SIG-M5 (cell line): Measurements from ENCODE around the gene EOGT.

ENCODE experiments used
- DNase-seq: peaks from one replicate; lab custom pipeline; 2025; lab: John Stamatoyannopoulos, UW

The EOGT gene

GRCh38 chr3:68963376-68963775 lies 50.1 kb downstream of the EOGT start:
- DNase-seq, result no peak

DNA sequence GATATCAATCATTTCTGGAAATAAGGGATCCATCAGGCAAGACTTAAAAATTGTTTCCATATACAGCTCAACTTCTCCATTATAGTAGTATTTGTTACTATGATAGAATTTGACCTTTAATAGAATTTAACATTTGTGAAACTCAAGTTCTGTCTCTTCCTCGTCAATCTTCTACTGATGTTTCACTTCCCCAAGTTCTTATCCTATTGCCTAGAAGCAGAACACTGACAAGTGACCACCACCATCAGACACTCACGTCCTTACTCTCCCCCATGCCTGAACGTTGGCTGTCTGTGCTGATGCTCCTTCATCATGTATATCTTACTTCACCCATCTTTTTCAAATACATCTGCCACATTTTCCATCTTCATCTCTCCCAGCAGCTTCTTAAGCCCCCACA lies 54.6 kb downstream of the EOGT start:
- DNase-seq, result no peak

DNA sequence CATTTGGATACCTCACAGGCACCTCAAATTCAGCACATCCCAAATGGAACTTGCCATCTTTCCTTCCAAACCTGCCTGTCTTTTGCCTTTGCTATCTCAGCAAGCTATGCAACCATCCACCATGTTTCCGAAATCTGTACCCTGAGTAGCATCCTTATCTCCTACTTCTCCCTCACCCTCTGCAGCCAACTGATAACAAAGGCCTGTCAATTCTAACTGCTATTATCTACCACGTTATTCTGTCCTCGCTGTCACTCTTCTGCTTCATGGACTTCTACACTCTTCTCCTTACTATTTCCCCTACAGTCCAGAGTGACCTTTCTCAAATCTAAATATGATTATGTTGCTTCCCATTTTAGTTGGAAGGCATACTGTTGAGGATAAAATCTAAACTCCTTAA lies 55.6 kb downstream of the EOGT start:
- no peak for DNase-seq

DNA sequence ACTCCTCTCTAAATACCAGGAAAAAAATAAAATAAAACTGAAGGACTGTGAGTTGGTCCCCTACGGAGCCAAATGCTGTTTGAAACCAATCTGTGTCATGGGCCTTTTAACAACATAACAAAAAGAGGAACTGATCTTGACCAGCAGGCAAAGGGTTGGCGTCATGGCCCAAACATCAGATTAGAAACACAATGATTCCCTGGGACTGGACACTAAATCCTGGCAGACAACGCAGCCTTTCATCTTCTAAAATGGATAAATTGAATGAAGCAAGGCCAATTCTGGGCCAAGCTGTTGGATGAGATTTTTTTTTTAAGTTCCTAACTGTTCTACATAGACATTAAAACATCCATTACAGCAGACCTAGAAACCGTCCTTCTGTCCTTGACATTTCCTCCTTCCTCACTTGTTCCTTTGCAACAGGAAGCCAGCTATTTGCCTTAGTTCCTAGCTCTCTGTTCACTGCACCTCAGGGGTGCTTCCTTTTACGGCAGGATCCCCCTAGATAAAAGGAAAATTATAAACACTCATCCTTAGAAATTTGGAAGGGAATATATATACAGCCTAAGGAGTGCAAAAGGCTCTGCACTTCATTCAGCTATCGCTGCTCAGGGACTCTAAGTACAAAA lies 59.6 kb downstream of the EOGT start:
- no peak for DNase-seq

- DNase-seq, result no peak
These were observed 68.3 kb downstream of the EOGT start for GRCh38 chr3:68945225-68945624.

- DNase-seq, result no peak
These were observed 69.6 kb downstream of the EOGT start for GRCh38 chr3:68943753-68944500.

DNA sequence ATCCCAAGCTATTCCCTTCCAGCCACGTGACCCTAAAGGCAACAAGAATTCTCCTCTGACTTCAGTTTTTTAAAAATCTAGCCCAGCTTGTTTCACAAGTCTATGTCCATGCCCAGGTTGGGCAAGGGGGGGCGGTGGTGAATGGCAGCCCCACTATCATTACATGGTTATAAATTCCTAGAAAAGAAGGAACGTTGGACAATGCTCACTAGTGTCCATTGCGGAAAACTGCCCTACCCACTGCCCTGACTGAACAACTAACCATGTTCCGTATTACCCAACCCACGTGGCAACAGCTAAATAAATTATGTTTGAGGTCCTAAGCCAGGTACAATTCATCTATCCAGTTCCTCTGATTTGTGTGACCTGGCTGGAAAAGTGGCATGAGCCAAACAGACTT lies 72.4 kb downstream of the EOGT start:
- no peak for DNase-seq

- DNase-seq, result no peak
These were observed 76.6 kb downstream of the EOGT start for GRCh38 chr3:68936856-68937255.

DNA sequence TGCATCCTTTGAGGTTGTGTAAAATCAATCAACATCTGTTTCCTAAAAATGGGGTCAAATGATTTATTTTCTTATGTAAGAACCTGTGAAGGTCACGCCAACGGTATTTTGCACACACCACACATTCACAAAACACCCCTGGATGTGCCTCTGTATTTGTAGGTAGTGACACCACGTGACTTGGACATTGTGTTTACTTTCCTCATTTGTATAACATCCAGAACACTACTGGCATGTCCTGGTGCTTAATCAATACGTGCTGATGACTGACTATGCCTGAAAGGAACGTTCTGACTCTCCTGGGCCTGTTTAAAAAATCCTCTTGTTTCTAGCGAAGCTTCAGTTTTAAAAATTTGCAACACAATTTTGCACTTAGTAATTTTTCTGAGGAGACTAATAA lies 77.7 kb downstream of the EOGT start:
- DNase-seq, result no peak

- no peak for DNase-seq
These were observed 81.9 kb downstream of the EOGT start for GRCh38 chr3:68931406-68932149.
